Measurements from ENCODE around the gene DAND5.
"Not testable (repeated sequence)": the region's sequence is repeated elsewhere in the genome, so short reads cannot be mapped to it uniquely, and the experiment has no call there.

The DAND5 gene

GRCh38 chr19:12965017-12965811 is 4.2 kb upstream of the DAND5 start:
- DNase-seq (ENCODE audit: low read depth), result peak; percentile 69

GRCh38 chr19:12965812-12966135 is 3.6 kb upstream of the DAND5 start:
- DNase-seq (ENCODE audit: low read depth), result no peak

- no peak for DNase-seq (ENCODE audit: low read depth)
These were observed 1.5 kb upstream of the DAND5 start for GRCh38 chr19:12967907-12968306.

DNA sequence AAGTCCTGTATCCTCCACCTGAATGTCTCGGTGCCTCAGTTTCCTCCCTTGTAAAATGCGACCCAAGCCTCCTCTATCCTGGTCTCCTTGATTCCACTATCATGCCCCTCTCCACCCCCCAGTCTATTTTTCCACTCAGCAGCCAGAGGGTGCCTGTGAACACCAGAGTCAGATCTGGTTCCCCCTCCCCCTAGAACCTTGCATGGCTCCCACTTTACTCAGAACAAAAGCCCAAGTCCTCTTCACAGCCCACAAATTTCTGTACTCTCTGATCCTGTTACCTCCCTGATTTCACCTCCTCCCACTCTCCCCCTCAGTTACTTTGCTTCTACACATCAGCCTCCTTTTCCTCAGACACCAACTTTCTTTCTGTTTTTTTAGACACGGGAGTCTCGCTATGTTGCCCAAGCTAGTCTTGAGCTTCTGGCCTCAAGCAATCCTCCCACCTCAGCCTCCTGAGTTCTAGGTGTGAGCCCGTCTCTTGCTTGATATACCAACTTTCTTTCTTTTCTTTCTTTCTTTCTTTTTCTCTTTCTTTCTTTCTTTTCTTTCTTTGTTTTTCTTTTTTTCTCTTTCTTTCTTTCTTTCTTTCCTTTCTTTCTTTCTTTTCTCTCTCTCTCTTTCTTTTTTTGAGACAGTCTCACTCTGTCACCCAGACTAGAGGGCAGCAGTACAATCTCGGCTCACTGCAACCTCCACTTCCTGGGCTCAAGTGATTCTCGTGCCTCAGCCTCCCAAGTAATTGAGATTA is 869 bp downstream of the DAND5 start:
- DNase-seq (ENCODE audit: low read depth), result no peak

- no peak for DNase-seq (ENCODE audit: low read depth)
These were observed 3.9 kb downstream of the DAND5 start for GRCh38 chr19:12973236-12973635.

- no peak for DNase-seq (ENCODE audit: low read depth)
These were observed 5.2 kb downstream of the DAND5 start for GRCh38 chr19:12974301-12975220.

GRCh38 chr19:12975221-12975741 is 5.9 kb downstream of the DAND5 start:
- DNase-seq (ENCODE audit: low read depth), result no peak

- not testable (repeated sequence) for DNase-seq (ENCODE audit: low read depth)
These were observed 6.7 kb downstream of the DAND5 start for GRCh38 chr19:12976109-12976508.

DNA sequence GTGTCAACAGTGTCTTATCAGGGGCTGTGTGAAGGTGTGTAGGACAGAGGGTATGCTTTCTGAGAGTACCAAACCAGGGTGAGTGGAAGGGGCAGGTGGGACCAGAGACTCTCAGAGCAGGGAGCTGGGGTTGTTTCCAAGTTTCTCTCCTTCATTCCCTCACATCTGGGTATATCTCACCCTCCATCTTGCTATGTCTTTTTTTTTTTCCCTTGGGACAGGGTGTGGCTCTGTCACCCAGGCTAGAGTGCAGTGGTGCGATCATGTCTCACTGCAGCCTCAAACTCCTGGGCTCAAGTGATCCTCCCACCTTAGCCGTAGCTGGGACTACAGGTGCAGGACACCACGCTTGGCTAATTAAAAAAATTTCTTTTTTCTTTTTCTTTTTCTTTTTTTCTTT is 10.6 kb downstream of the DAND5 start:
- no peak for DNase-seq (ENCODE audit: low read depth)

GRCh38 chr19:12982648-12983047 is 13.3 kb downstream of the DAND5 start:
- DNase-seq (ENCODE audit: low read depth), result no peak

DNA sequence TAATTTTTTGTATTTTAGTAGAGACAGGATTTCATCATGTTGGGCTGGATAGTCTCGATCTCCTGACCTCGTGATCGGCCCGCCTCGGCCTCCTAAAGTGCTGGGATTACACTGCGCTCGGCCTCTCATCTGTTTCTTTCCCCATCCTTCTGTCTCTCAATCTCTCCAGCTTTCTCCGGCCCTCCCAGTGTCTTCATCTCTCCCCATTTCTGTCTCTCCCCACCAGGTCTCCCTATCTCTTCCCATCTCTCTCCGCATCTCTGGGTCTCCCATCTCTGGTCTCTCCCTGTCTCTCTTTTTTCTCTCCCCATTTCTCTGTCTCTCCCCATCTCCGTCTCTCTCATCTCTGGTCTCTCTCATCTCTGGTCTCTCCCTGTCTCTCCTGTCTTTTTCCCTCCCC is 13.7 kb downstream of the DAND5 start:
- no peak for DNase-seq (ENCODE audit: low read depth)

GRCh38 chr19:12983542-12984142 is 14.3 kb downstream of the DAND5 start:
- peak; percentile 65 for DNase-seq (ENCODE audit: low read depth)

GRCh38 chr19:12984143-12984627 is 14.8 kb downstream of the DAND5 start:
- DNase-seq (ENCODE audit: low read depth), result no peak

DNA sequence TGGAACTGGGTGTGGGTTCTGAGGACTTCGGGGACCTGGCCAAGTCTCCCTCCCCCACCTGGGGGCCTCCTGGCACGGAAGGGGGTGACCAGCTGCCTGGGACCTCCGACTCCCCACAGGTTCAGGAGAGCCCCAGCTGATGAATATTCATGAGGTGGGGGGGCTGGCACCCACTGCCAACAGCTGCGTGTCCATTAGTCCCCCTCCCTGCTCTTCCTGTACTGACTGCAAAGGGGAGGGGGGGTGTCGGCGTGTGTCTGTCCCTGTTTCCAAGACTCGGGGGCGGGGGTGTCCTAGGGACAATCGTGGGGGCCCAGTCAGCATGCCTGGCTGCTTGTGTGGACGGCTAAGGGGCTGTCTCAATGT is 15.3 kb downstream of the DAND5 start:
- DNase-seq (ENCODE audit: low read depth), result no peak

GRCh38 chr19:12985049-12985776 is 15.8 kb downstream of the DAND5 start:
- DNase-seq (ENCODE audit: low read depth), result no peak

DNA sequence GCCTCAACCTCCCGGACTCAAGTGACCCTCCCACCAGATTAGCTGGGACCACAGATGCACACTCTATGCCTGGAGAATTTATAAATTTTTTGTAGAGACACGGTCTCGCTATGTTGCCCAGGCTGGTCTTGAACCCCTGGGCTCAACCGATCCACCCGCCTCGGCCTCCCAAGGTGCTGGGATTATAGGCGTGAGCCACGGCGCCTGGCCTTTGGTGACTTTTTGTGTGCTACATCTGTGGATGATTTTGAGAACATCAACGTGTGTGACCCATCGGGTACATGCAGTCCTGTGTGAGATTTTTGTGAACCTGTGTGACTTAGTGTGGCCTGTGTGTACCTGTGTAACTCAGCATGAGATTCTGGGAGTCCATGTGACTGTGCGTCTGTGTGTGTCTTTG is 17.4 kb downstream of the DAND5 start:
- DNase-seq (ENCODE audit: low read depth), result no peak

- DNase-seq (ENCODE audit: low read depth), result no peak
These were observed 17.8 kb downstream of the DAND5 start for GRCh38 chr19:12987190-12987589.

DNA sequence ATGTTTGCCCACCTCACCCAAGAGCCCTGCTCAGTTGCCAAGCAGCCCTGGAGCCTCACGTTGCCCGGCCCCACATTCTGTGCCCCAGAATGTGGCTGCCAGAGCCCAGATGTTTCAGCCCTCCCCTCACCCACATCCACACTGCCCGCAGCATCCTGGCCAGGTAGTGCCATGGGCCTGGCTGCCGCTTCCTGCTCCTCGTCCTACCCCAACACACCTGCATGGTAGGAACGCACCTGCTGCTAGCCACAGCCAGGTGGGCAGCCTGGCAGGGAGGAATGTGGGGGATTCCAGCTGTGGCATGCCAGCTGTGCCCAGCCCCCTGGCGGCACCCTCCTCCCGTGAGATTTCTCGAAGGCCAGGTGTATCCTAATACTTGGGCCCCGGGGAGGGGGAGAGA is 18.4 kb downstream of the DAND5 start:
- DNase-seq (ENCODE audit: low read depth), result no peak

DNA sequence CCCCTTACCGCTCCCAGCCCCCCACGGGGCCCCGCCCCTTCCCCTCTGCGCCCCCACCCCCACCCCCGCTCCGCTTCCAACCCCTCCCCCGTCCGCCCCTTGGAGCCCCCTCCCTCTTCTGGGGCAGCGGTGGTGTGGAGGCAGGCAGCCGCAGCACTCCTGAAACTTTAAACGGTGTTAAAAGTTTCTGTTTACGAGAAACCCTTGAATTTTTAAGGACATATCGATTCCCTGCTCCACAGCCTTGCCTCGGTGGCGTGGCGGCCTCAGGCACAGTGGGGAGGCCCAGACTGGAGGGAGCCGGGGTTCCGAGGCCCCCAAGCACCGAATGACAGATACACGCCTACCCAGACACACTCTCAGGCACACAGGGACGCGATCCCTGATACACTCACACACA is 21.1 kb downstream of the DAND5 start:
- DNase-seq (ENCODE audit: low read depth), result no peak

DNA sequence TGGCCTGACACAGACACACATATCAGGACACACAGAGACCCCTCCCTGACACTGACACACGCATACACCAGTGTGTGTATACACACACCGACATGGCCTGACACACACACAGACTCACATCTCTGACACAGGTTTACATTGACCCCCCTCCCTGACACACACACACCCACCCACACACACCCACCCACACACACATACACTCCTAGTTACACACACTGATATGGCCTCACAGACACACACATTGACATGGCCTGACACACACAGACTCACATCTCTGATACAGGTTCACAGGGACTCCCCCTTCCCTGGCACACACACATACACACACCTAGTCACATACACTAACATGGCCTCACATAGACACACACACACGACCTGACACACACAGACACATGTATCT is 21.5 kb downstream of the DAND5 start:
- no peak for DNase-seq (ENCODE audit: low read depth)

- no peak for DNase-seq (ENCODE audit: low read depth)
These were observed 21.9 kb downstream of the DAND5 start for GRCh38 chr19:12991296-12991695.
